HG02571 (cell line): ENCODE results near the gene IL5.
A peak's percentile ranks its signal among the peaks of the same experiment; 100 is the strongest.

ENCODE experiments used
- ATAC-seq: cut with Tn5 transposase; IDR thresholded peaks from one replicate; pipeline ENCODE4 v1.9.1; 2021; ENCODE audit warnings: mild to moderate bottlenecking, moderate library complexity; ENCODE audit not compliant: unreplicated experiment

The IL5 gene

GRCh38 chr5:132499440-132500243, 43.7 kb downstream of the IL5 start:
- ATAC-seq, result no peak

- no peak for ATAC-seq
Measured at GRCh38 chr5:132498686-132499271, 44.5 kb downstream of the IL5 start.

- ATAC-seq, result no peak
Measured at GRCh38 chr5:132498152-132498551, 45.2 kb downstream of the IL5 start.

- ATAC-seq, result no peak
Measured at GRCh38 chr5:132497488-132497997, 45.8 kb downstream of the IL5 start.

- ATAC-seq, result peak; percentile 43
Measured at GRCh38 chr5:132496631-132497487, 46.5 kb downstream of the IL5 start.

- ATAC-seq, result peak; percentile 41
Measured at GRCh38 chr5:132496191-132496630, 47.1 kb downstream of the IL5 start.

- ATAC-seq, result no peak
Measured at GRCh38 chr5:132495667-132496190, 47.6 kb downstream of the IL5 start.

GRCh38 chr5:132493821-132494220, 49.5 kb downstream of the IL5 start:
- no peak for ATAC-seq

GRCh38 chr5:132493241-132493640, 50.1 kb downstream of the IL5 start:
- ATAC-seq, result no peak

- no peak for ATAC-seq
Measured at GRCh38 chr5:132492386-132493125, 50.8 kb downstream of the IL5 start.
